Mesenteric fat pad (tissue), 1 donor: Measurements from ENCODE around the gene N4BP3. TPM values are rescaled to one million over a fixed set of nuclear protein-coding genes. Genes with fewer than 3 reads are reported as not detected.
A peak's percentile ranks its signal among the peaks of the same experiment; 100 is the strongest.
"Not testable (repeated sequence)": the region's sequence is repeated elsewhere in the genome, so short reads cannot be mapped to it uniquely, and the experiment has no call there.

Experiments
- DNase-seq: peaks from one replicate; pipeline ENCODE4 v3.0.0-alpha.2; 2020; ENCODE audit warnings: low spot score
- total RNA-seq: library from RNA; stranded (reverse); fragmentation: NEBNext Ultra II Directional; extraction: Animal tissue kit (Norgen Biotek cat#: 25700); gene quantifications from one replicate; pipeline ENCODE4 v1.2.1, GENCODE V29; 2021
- donor health status: DM: yes; HTN: yes; CAD: no.

The N4BP3 gene
- total RNA-seq, 1 donor from 2014 or later = 2.4 TPM

- no peak for DNase-seq
These were observed 8.3 kb downstream of the N4BP3 start for GRCh38 chr5:178121391-178122276.

GRCh38 chr5:178122346-178122745, 9.0 kb downstream of the N4BP3 start:
- DNase-seq = no peak

- no peak for DNase-seq
These were observed 10.0 kb downstream of the N4BP3 start for GRCh38 chr5:178123094-178123965.

GRCh38 chr5:178123966-178124925, 10.9 kb downstream of the N4BP3 start:
- no peak for DNase-seq

- DNase-seq = no peak
These were observed 12.0 kb downstream of the N4BP3 start for GRCh38 chr5:178125253-178125906.

GRCh38 chr5:178126556-178126955, 13.2 kb downstream of the N4BP3 start:
- no peak for DNase-seq

- not testable (repeated sequence) for DNase-seq
These were observed 14.1 kb downstream of the N4BP3 start for GRCh38 chr5:178127300-178128009.

- no peak for DNase-seq
These were observed 16.0 kb downstream of the N4BP3 start for GRCh38 chr5:178129296-178129695.

GRCh38 chr5:178130234-178130575, 16.9 kb downstream of the N4BP3 start:
- not testable (repeated sequence) for DNase-seq

- peak; percentile 97 for DNase-seq
These were observed 17.5 kb downstream of the N4BP3 start, which contains the start of gene RMND5B for GRCh38 chr5:178130576-178131445. Gene RMND5B, plus strand, starts transcription at chr5:178131014. Its CDS starts 7,106 bp downstream, at chr5:178138120.

GRCh38 chr5:178131446-178131996, 18.2 kb downstream of the N4BP3 start:
- DNase-seq = no peak

- no peak for DNase-seq
These were observed 23.7 kb downstream of the N4BP3 start for GRCh38 chr5:178136990-178137389.

GRCh38 chr5:178137991-178138390, 24.7 kb downstream of the N4BP3 start:
- DNase-seq = no peak

GRCh38 chr5:178141550-178141949, 28.2 kb downstream of the N4BP3 start:
- no peak for DNase-seq

- DNase-seq = no peak
These were observed 29.3 kb downstream of the N4BP3 start for GRCh38 chr5:178142642-178143041.

- no peak for DNase-seq
These were observed 29.9 kb downstream of the N4BP3 start for GRCh38 chr5:178143246-178143645.

- DNase-seq = no peak
These were observed 30.6 kb downstream of the N4BP3 start for GRCh38 chr5:178143901-178144300.
